K562 (cell line): ENCODE measurements around the gene CLK4. TPM values are rescaled to one million over a fixed set of nuclear protein-coding genes. Genes with fewer than 3 reads are reported as not detected.

Experiments
- ATAC-seq: fragments of 200-7000 bp; cut with Tn5 transposase; 3 replicates; pipeline ENCODE4 v1.9.1; 2020; ENCODE audit warnings: moderate library complexity
- BruUV-seq: library from RNA; stranded (reverse); fragments of 400-500 nt; replicated peaks from 2 replicates; lab custom pipeline; 2021; lab: Mats Ljungman, UMichigan
- CTCF ChIA-PET: fragments of 300-600 bp; formaldehyde crosslinking; extraction: SDS; loops from one replicate; lab custom pipeline; 2021; ENCODE audit warnings: low intra/inter-chr PET ratio; lab: Yijun Ruan, JAX
- POLR2A ChIA-PET: fragments of 300-600, 350-650 bp; sonication (Branson Sonifier 250); formaldehyde crosslinking; extraction: SDS; loops from one replicate; lab custom pipeline; 2021; ENCODE audit warnings: antibody characterized with exemption, inconsistent platforms; lab: Yijun Ruan, JAX
- DNase-seq, 4 experiments: peaks; one replicate each; pipeline versions ENCODE4 v3.0.0 to v3.0.0-alpha.2; 2011 to 2018; ENCODE audit warnings: low spot score in 3 of 4, mixed read lengths in 3 of 4; ENCODE audit errors: extremely low read depth in 1 of 4
- FAIRE-seq: peaks from 2 replicates; lab custom pipeline; 2011; peaks lifted over from hg19 to GRCh38; lab: Jason Lieb, UNC
- H2AFZ ChIP-seq: 2 replicates; pipeline ENCODE4 v1.6.0; 2011; ENCODE audit warnings: low read depth, low read length, control low read depth, inconsistent platforms
- H3K27ac ChIP-seq: fragments of 200-600 bp; 3 replicates; pipeline ENCODE4 v1.8.0; 2011; ENCODE audit warnings: low read depth, mild to moderate bottlenecking, control low read depth, inconsistent platforms, low read length, moderate library complexity, mixed read lengths; ENCODE audit errors: extremely low read depth
- H3K27me3 ChIP-seq, 2 experiments: fragments of 300-600 bp in 1 of 2; 2 replicates in 1 of 2; 3 replicates in 1 of 2; pipeline versions ENCODE4 v1.6.0 to v1.8.0; 2011; ENCODE audit warnings: inconsistent platforms in 2 of 2, low read length in 2 of 2, mild to moderate bottlenecking in 1 of 2, mixed read lengths in 1 of 2, moderate library complexity in 1 of 2; ENCODE audit not compliant: control insufficient read depth in 2 of 2, insufficient read depth in 2 of 2
- H3K36me3 ChIP-seq: fragments of 300-600 bp; 3 replicates; pipeline ENCODE4 v1.8.0; 2011; ENCODE audit warnings: mild to moderate bottlenecking, low read length, inconsistent platforms; ENCODE audit not compliant: control insufficient read depth, insufficient read depth
- H3K4me1 ChIP-seq, 2 experiments: fragments of 200-600 bp in 1 of 2; replicated peaks in 1 of 2; 2 replicates in 1 of 2; 3 replicates in 1 of 2; pipeline versions ENCODE4 v1.5.1 to v1.8.0; 2011; ENCODE audit warnings: inconsistent platforms in 2 of 2, low read length in 2 of 2, mild to moderate bottlenecking in 1 of 2, mixed read lengths in 1 of 2, moderate library complexity in 1 of 2; ENCODE audit not compliant: control insufficient read depth in 2 of 2, insufficient read depth in 2 of 2
- H3K4me2 ChIP-seq: 2 replicates; pipeline ENCODE4 v1.6.1; 2011; ENCODE audit warnings: low read length, control low read depth, inconsistent platforms, mixed read lengths; ENCODE audit not compliant: insufficient read depth
- H3K4me3 ChIP-seq: fragments of 200-600 bp; sonication (generic), shearing (Covaris generic); 2 replicates; pipeline ENCODE4 v1.5.1; 2016; ENCODE audit warnings: control low read depth, inconsistent platforms
- H3K79me2 ChIP-seq: fragments of 200-600 bp; 3 replicates; pipeline ENCODE4 v1.8.0; 2011; ENCODE audit warnings: low read length, inconsistent platforms; ENCODE audit not compliant: control insufficient read depth, insufficient read depth
- H3K9ac ChIP-seq, 2 experiments: 2 replicates each; pipeline versions ENCODE4 v1.6.0 to v1.6.1; 2011; ENCODE audit warnings: low read depth in 2 of 2, low read length in 2 of 2, control low read depth in 1 of 2, inconsistent platforms in 1 of 2, mild to moderate bottlenecking in 1 of 2, mixed read lengths in 1 of 2; ENCODE audit not compliant: insufficient read depth in 1 of 2
- H3K9me1 ChIP-seq: one replicate; pipeline ENCODE4 v1.6.0; 2011; ENCODE audit warnings: inconsistent platforms, mild to moderate bottlenecking, low read length, moderate library complexity; ENCODE audit not compliant: control insufficient read depth, insufficient read depth
- H3K9me3 ChIP-seq: replicated peaks from 2 replicates; pipeline ENCODE4 v1.5.1; 2011; ENCODE audit warnings: low read depth, low read length, inconsistent platforms; ENCODE audit not compliant: control insufficient read depth, insufficient read depth
- H4K20me1 ChIP-seq: replicated peaks from 2 replicates; pipeline ENCODE4 v1.6.1; 2011; ENCODE audit warnings: low read length, inconsistent platforms, mixed read lengths; ENCODE audit not compliant: control insufficient read depth, insufficient read depth
- BACH1 ChIP-seq: fragments of 200-800 bp; sonication (Bioruptor generic); IDR thresholded peaks from 2 replicates; pipeline ENCODE4 v1.6.1; 2016; ENCODE audit warnings: missing genetic modification characterization, missing compliant biosample characterization
- DPF2 ChIP-seq: fragments of 450-650 bp; IDR thresholded peaks from 2 replicates; pipeline ENCODE4 v1.6.1; 2016
- NFYB ChIP-seq: IDR thresholded peaks from 2 replicates; pipeline ENCODE4 v1.6.1; 2011; ENCODE audit warnings: mild to moderate bottlenecking, moderate library complexity; ENCODE audit not compliant: insufficient read length; ENCODE audit errors: extremely low read depth
- WGBS: fragments of 100-300 bp; shearing (Covaris generic); methylation state at CpG from one replicate; pipeline ENCODE4 v1.1.6; 2016; ENCODE audit warnings: low coverage, mixed read lengths; ENCODE audit not compliant: insufficient coverage; ENCODE audit errors: missing lambda C conversion rate; 5-methylcytosine and 5-hydroxymethylcytosine counted together
- in situ Hi-C: fragments of 300-500 bp; cut with MboI; formaldehyde crosslinking; loops from 4 replicates; pipeline ENCODE4 v1.15.0; 2018; ENCODE audit warnings: inconsistent platforms, mixed read lengths
- intact Hi-C: fragments of 100-400 bp; cut with micrococcal nuclease; formaldehyde crosslinking; loops from 2 replicates; pipeline ENCODE4 v1.14.2; 2022
- polyA plus RNA-seq, 8 experiments: library from polyadenylated mRNA; depleted of rRNA in 4 of 8; stranded (reverse) in 5 of 8; unstranded in 3 of 8; fragments of >200 nt; fragmentation: Nextera tagmentation in 2 of 8; fragmentation: Illumina TruSeq in 1 of 8; extraction: Ambion mirVana in 2 of 8; extraction: Trizol in 1 of 8; gene quantifications; 2 replicates each; pipeline versions ENCODE4 v1.2.1 to v1.2.3, GENCODE V29; 2011 to 2014; ENCODE audit warnings: inconsistent platforms in 1 of 8, missing spikeins in 1 of 8
- total RNA-seq, 7 experiments: library from RNA; depleted of rRNA in 6 of 7; stranded (reverse); fragments of >200 nt in 6 of 7; fragmentation: Illumina TruSeq in 2 of 7; extraction: Trizol in 2 of 7; gene quantifications; 2 replicates each; pipeline versions ENCODE4 v1.2.1 to v1.2.3, GENCODE V29; 2011 to 2021; ENCODE audit warnings: low replicate concordance in 1 of 7
- TF ChIP-seq, protein P1 (sequence below): fragments of 450-650 bp; IDR thresholded peaks from one replicate; pipeline ENCODE4 v1.6.1; 2018; ENCODE audit warnings: mild to moderate bottlenecking, moderate library complexity; ENCODE audit not compliant: partially characterized antibody

The CLK4 gene
- total and polyA plus RNA-seq, 9 of the 15 experiments (the other 6 are each of a cell fraction or from before 2014, with no cell fraction given) = 10.5 to 23.1 (median 13.9) TPM

- TF ChIP-seq, protein P1, sequence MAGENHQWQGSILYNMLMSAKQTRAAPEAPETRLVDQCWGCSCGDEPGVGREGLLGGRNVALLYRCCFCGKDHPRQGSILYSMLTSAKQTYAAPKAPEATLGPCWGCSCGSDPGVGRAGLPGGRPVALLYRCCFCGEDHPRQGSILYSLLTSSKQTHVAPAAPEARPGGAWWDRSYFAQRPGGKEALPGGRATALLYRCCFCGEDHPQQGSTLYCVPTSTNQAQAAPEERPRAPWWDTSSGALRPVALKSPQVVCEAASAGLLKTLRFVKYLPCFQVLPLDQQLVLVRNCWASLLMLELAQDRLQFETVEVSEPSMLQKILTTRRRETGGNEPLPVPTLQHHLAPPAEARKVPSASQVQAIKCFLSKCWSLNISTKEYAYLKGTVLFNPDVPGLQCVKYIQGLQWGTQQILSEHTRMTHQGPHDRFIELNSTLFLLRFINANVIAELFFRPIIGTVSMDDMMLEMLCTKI = no peak
- no peak for TF ChIP-seq DPF2
Measured at GRCh38 chr5:178651046-178651810, 24.4 kb upstream of the CLK4 start (continued).

DNA sequence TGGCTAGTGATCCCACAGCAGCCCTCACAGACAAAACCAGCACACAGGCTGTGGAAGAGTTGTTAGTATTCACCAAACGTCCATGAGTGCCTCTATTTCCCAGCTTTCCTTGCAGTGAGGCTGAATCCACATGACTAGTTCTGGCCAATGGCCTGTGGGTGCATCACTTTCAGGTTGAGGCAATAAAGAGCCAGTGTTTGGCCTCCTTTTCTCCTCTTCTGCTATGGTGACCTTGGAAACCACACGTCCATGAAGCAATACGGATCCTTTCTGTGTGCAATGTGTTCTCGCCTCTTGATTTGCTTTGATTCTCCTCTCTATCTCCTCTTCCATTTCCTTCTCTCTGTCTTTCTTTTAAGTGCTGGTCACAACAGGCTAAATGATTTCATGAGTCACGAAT, 23.4 kb upstream of the CLK4 start:
- FAIRE-seq = no peak
- intact Hi-C loops = no loop called here

More for the DNA sequence above, 23.4 kb upstream of the CLK4 start:
- H3K4me2 ChIP-seq = no peak overlapping the region
- in situ Hi-C loops = no loop called here
- POLR2A ChIA-PET = interaction anchor here (0.7 kb wide), 1 partner anchor 9 kb away, joined by 3 read pairs; no protein-coding TSS in a partner anchor
- H3K27me3 ChIP-seq = peaks cover 3 to 14% of the 10 kb centered on the region in 2 experiments; a peak in 2 of 5 replicates
- H3K4me3 ChIP-seq = no peak overlapping the region
- WGBS = 6% methylated on average over 5 of the region's 5 CpGs
- no TSS peak for BruUV-seq
- no peaks in the 10 kb centered on the region for H3K4me1 ChIP-seq
- H3K36me3 ChIP-seq = no peaks in the 10 kb centered on the region
- peak; percentile 72 for TF ChIP-seq NFYB
- TF ChIP-seq BACH1 (tag) = no peak
- TF ChIP-seq, all 486 proteins: peak for 1
- Histone ChIP-seq H3K9me1 (no peaks in the 10 kb centered on the region), H2AFZ (no peak overlapping the region), H3K9ac (no peak overlapping the region), H3K79me2 (no peaks in the 10 kb centered on the region), H4K20me1 (no peaks in the 10 kb centered on the region), H3K27ac (no peak overlapping the region), H3K9me3 (no peaks in the 10 kb centered on the region)
- no peak for ATAC-seq
- DNase-seq = no peak
- CTCF ChIA-PET = no interaction called here
